Measurements from ENCODE around the gene EHD3.

GRCh38 chr2:31196622-31197021 lies 37.3 kb upstream of the EHD3 start:
- TF ChIP-seq REST (IDR thresholded peaks at IDR 0.05; ENCODE audit: borderline replicate concordance) (no peak), SMC3 (conservative IDR thresholded peaks at IDR 0.05; ENCODE audit: poor library complexity) (no peak), CTCF (IDR thresholded peaks at IDR 0.05; ENCODE audit: poor library complexity, severe bottlenecking) (no peak), EZH2 (IDR thresholded peaks at IDR 0.05; ENCODE audit: borderline replicate concordance, insufficient read depth, low read length, poor library complexity, severe bottlenecking) (no peak)

Measured in neural cell (in vitro differentiated cells).